Activated naive CD8-positive, alpha-beta T cell treated with anti-CD3 and anti-CD28 coated beads, Interleukin-2, amount 50 U/mL, for 24 hours (primary cell): ENCODE measurements around the gene MBNL2.

Experiments used
- ATAC-seq: fragments of 150-1000 bp; cut with Tn5 transposase; one replicate; pipeline ENCODE4 v1.10.0; 2021
- DNase-seq: peaks from one replicate; pipeline ENCODE4 v3.0.0; 2021
- H3K27ac Mint-ChIP-seq: one replicate; pipeline ENCODE4 v1.8.0; 2021; ENCODE audit warnings: mild to moderate bottlenecking, mixed read lengths
- H3K27me3 Mint-ChIP-seq: one replicate; pipeline ENCODE4 v1.8.0; 2021; ENCODE audit warnings: mixed read lengths
- H3K36me3 Mint-ChIP-seq: one replicate; pipeline ENCODE4 v1.8.0; 2021; ENCODE audit warnings: low read depth, mixed read lengths
- H3K4me1 Mint-ChIP-seq: one replicate; pipeline ENCODE4 v1.8.0; 2021; ENCODE audit warnings: mixed read lengths
- H3K4me3 Mint-ChIP-seq: one replicate; pipeline ENCODE4 v1.8.0; 2021; ENCODE audit warnings: mild to moderate bottlenecking, moderate library complexity, mixed read lengths
- H3K9me3 Mint-ChIP-seq: one replicate; pipeline ENCODE4 v1.8.0; 2021; ENCODE audit warnings: mixed read lengths

Gene MBNL2

GRCh38 chr13:97248243-97248642 is 26.1 kb downstream of the MBNL2 start:
- H3K36me3 Mint-ChIP-seq: no peaks in the 10 kb centered on the region
- H3K4me3 Mint-ChIP-seq: no peak overlapping the region
- no peaks in the 10 kb centered on the region for H3K9me3 Mint-ChIP-seq
- no peaks in the 10 kb centered on the region for H3K27me3 Mint-ChIP-seq
- H3K4me1 Mint-ChIP-seq: peaks cover 22% of the 10 kb centered on the region
- no peak overlapping the region for H3K27ac Mint-ChIP-seq
- DNase-seq (no peak), ATAC-seq (no peak)

GRCh38 chr13:97249093-97249795 is 27.1 kb downstream of the MBNL2 start:
- Mint-ChIP-seq H3K4me3 (no peak overlapping the region), H3K27me3 (no peaks in the 10 kb centered on the region), H3K4me1 (peaks cover 20% of the 10 kb centered on the region), H3K9me3 (no peaks in the 10 kb centered on the region), H3K27ac (no peak overlapping the region), H3K36me3 (no peaks in the 10 kb centered on the region)
- DNase-seq: no peak
- ATAC-seq: no peak

GRCh38 chr13:97249796-97250495 is 27.8 kb downstream of the MBNL2 start:
- Mint-ChIP-seq H3K27me3 (no peaks in the 10 kb centered on the region), H3K9me3 (no peaks in the 10 kb centered on the region), H3K27ac (no peak overlapping the region), H3K4me1 (peaks cover 26% of the 10 kb centered on the region), H3K4me3 (no peak overlapping the region), H3K36me3 (no peaks in the 10 kb centered on the region)
- ATAC-seq (no peak), DNase-seq (no peak)

- Mint-ChIP-seq H3K9me3 (no peaks in the 10 kb centered on the region), H3K27me3 (no peaks in the 10 kb centered on the region), H3K4me1 (peaks cover 32% of the 10 kb centered on the region), H3K36me3 (no peaks in the 10 kb centered on the region), H3K27ac (no peak overlapping the region), H3K4me3 (no peak overlapping the region)
- DNase-seq (no peak), ATAC-seq (no peak)
These were observed 28.4 kb downstream of the MBNL2 start for GRCh38 chr13:97250560-97250959.

- Mint-ChIP-seq H3K4me1 (peaks cover 54% of the 10 kb centered on the region), H3K27me3 (no peaks in the 10 kb centered on the region), H3K36me3 (peaks cover 15% of the 10 kb centered on the region), H3K27ac (no peak overlapping the region), H3K4me3 (no peak overlapping the region), H3K9me3 (no peaks in the 10 kb centered on the region)
- DNase-seq (no peak), ATAC-seq (no peak)
These were observed 30.6 kb downstream of the MBNL2 start for GRCh38 chr13:97252735-97253134.

- no peaks in the 10 kb centered on the region for H3K27me3 Mint-ChIP-seq
- H3K4me3 Mint-ChIP-seq: no peak overlapping the region
- no peak overlapping the region for H3K27ac Mint-ChIP-seq
- H3K36me3 Mint-ChIP-seq: peaks cover 21% of the 10 kb centered on the region
- peaks cover 64% of the 10 kb centered on the region for H3K4me1 Mint-ChIP-seq
- no peaks in the 10 kb centered on the region for H3K9me3 Mint-ChIP-seq
- ATAC-seq (no peak), DNase-seq (no peak)
These were observed 31.6 kb downstream of the MBNL2 start for GRCh38 chr13:97253581-97254293.

- Mint-ChIP-seq H3K4me1 (peaks cover 69% of the 10 kb centered on the region), H3K9me3 (no peaks in the 10 kb centered on the region), H3K36me3 (peaks cover 21% of the 10 kb centered on the region), H3K27ac (no peak overlapping the region), H3K27me3 (no peaks in the 10 kb centered on the region), H3K4me3 (no peak overlapping the region)
- no peak for DNase-seq
- peak; percentile 17 for ATAC-seq
These were observed 32.7 kb downstream of the MBNL2 start for GRCh38 chr13:97254816-97255215.

GRCh38 chr13:97255515-97256021 is 33.4 kb downstream of the MBNL2 start:
- Mint-ChIP-seq H3K27ac (peak overlapping the region; percentile 94), H3K36me3 (peaks cover 24% of the 10 kb centered on the region), H3K4me1 (peaks cover 69% of the 10 kb centered on the region), H3K4me3 (peak overlapping the region; percentile 15), H3K27me3 (no peaks in the 10 kb centered on the region), H3K9me3 (no peaks in the 10 kb centered on the region)
- DNase-seq (no peak), ATAC-seq (peak; percentile 12)

GRCh38 chr13:97256343-97256783 is 34.2 kb downstream of the MBNL2 start:
- DNase-seq (no peak), ATAC-seq (peak; percentile 72)
- no peaks in the 10 kb centered on the region for H3K9me3 Mint-ChIP-seq
- peak overlapping the region; percentile 94 for H3K27ac Mint-ChIP-seq
- no peaks in the 10 kb centered on the region for H3K27me3 Mint-ChIP-seq
- H3K36me3 Mint-ChIP-seq: peaks cover 28% of the 10 kb centered on the region
- peak overlapping the region; percentile 57 for H3K4me3 Mint-ChIP-seq
- peaks cover 72% of the 10 kb centered on the region for H3K4me1 Mint-ChIP-seq

GRCh38 chr13:97257228-97257755 is 35.2 kb downstream of the MBNL2 start:
- no peaks in the 10 kb centered on the region for H3K27me3 Mint-ChIP-seq
- peaks cover 30% of the 10 kb centered on the region for H3K36me3 Mint-ChIP-seq
- peaks cover 80% of the 10 kb centered on the region for H3K4me1 Mint-ChIP-seq
- ATAC-seq: no peak
- H3K27ac Mint-ChIP-seq: peak overlapping the region; percentile 94
- DNase-seq: no peak
- H3K4me3 Mint-ChIP-seq: peak overlapping the region; percentile 51
- H3K9me3 Mint-ChIP-seq: no peaks in the 10 kb centered on the region

GRCh38 chr13:97257800-97258799 is 36.0 kb downstream of the MBNL2 start:
- Mint-ChIP-seq H3K36me3 (peaks cover 30% of the 10 kb centered on the region), H3K27me3 (no peaks in the 10 kb centered on the region), H3K4me3 (peak overlapping the region; percentile 51), H3K4me1 (peaks cover 85% of the 10 kb centered on the region), H3K9me3 (no peaks in the 10 kb centered on the region), H3K27ac (peak overlapping the region; percentile 94)
- peak; percentile 42 for ATAC-seq
- DNase-seq: no peak

- no peaks in the 10 kb centered on the region for H3K9me3 Mint-ChIP-seq
- H3K27ac Mint-ChIP-seq: peak overlapping the region; percentile 94
- no peaks in the 10 kb centered on the region for H3K27me3 Mint-ChIP-seq
- ATAC-seq (no peak), DNase-seq (no peak)
- H3K36me3 Mint-ChIP-seq: peaks cover 30% of the 10 kb centered on the region
- H3K4me1 Mint-ChIP-seq: peaks cover 87% of the 10 kb centered on the region
- peak overlapping the region; percentile 25 for H3K4me3 Mint-ChIP-seq
These were observed 36.7 kb downstream of the MBNL2 start for GRCh38 chr13:97258801-97259200.

GRCh38 chr13:97259410-97259797 is 37.3 kb downstream of the MBNL2 start:
- H3K4me3 Mint-ChIP-seq: no peak overlapping the region
- H3K36me3 Mint-ChIP-seq: peaks cover 30% of the 10 kb centered on the region
- ATAC-seq (no peak), DNase-seq (no peak)
- H3K9me3 Mint-ChIP-seq: no peaks in the 10 kb centered on the region
- H3K27me3 Mint-ChIP-seq: no peaks in the 10 kb centered on the region
- peaks cover 86% of the 10 kb centered on the region for H3K4me1 Mint-ChIP-seq
- peak overlapping the region; percentile 94 for H3K27ac Mint-ChIP-seq
